A549 (cell line): ENCODE results near the gene PTPRK.

ENCODE experiments used
- BHLHE40 ChIP-seq: IDR thresholded peaks from 2 replicates; pipeline ENCODE4 v1.6.1; 2012; ENCODE audit warnings: low read depth, low read length, inconsistent platforms
- JUN ChIP-seq, 2 experiments: fragments of >200 bp; sonication (Bioruptor Twin); formaldehyde crosslinking; IDR thresholded peaks; 2 replicates in 1 of 2; 3 replicates in 1 of 2; pipeline ENCODE4 v1.6.1; 2016 to 2017
- KDM1A ChIP-seq: fragments of 200-600 bp; sonication (generic); IDR thresholded peaks from 2 replicates; pipeline ENCODE4 v1.6.1; 2016; ENCODE audit warnings: low read depth, mild to moderate bottlenecking
- NR3C1 ChIP-seq: fragments of >200 bp; sonication (Bioruptor Twin); formaldehyde crosslinking; IDR thresholded peaks from 3 replicates; pipeline ENCODE4 v1.6.1; 2017
- RAD21 ChIP-seq, 2 experiments: fragments of >200 bp in 1 of 2; sonication (Bioruptor Twin) in 1 of 2; formaldehyde crosslinking in 1 of 2; IDR thresholded peaks in 1 of 2; conservative IDR thresholded peaks in 1 of 2; 2 replicates in 1 of 2; 3 replicates in 1 of 2; pipeline ENCODE4 v1.6.1; 2012 to 2018; ENCODE audit warnings: inconsistent platforms in 1 of 2
- RFX5 ChIP-seq: fragments of 450-650 bp; IDR thresholded peaks from 2 replicates; pipeline ENCODE4 v1.7.1; 2014; ENCODE audit warnings: antibody characterized with exemption, mild to moderate bottlenecking, moderate library complexity
- SMC3 ChIP-seq: fragments of >200 bp; sonication (Bioruptor Twin); formaldehyde crosslinking; IDR thresholded peaks from 3 replicates; pipeline ENCODE4 v1.6.1; 2018; ENCODE audit warnings: inconsistent platforms
- TF ChIP-seq, protein P1 (sequence below): fragments of >200 bp; sonication (Bioruptor Twin); formaldehyde crosslinking; IDR thresholded peaks from 3 replicates; pipeline ENCODE4 v1.5.1; 2016
- TF ChIP-seq, protein P2 (sequence below): fragments of 200-600 bp; sonication (generic); IDR thresholded peaks from 2 replicates; pipeline ENCODE4 v1.6.1; 2016; ENCODE audit warnings: antibody characterized with exemption, mild to moderate bottlenecking, moderate library complexity

DNA sequence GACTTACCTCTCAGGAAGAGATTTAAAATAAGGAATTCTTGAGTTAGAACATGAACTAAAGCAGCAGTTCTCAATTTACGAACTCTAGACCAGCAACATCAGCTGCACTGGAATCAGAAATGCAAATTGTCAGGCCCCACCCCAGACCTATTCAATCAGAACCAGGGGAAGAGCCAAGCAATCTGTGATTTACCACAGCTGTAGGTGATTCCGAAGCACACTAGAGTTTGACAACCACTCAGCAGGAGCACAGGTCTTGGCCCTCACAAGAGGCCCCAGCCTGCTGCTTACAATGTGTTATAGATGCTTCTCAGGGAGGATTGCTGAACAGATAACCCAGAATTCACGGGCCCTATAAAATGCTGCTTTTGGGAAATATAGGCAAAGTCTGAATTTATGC is 279.2 kb downstream of the PTPRK start:
- TF ChIP-seq, protein P1, sequence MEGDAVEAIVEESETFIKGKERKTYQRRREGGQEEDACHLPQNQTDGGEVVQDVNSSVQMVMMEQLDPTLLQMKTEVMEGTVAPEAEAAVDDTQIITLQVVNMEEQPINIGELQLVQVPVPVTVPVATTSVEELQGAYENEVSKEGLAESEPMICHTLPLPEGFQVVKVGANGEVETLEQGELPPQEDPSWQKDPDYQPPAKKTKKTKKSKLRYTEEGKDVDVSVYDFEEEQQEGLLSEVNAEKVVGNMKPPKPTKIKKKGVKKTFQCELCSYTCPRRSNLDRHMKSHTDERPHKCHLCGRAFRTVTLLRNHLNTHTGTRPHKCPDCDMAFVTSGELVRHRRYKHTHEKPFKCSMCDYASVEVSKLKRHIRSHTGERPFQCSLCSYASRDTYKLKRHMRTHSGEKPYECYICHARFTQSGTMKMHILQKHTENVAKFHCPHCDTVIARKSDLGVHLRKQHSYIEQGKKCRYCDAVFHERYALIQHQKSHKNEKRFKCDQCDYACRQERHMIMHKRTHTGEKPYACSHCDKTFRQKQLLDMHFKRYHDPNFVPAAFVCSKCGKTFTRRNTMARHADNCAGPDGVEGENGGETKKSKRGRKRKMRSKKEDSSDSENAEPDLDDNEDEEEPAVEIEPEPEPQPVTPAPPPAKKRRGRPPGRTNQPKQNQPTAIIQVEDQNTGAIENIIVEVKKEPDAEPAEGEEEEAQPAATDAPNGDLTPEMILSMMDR: no peak
- TF ChIP-seq RFX5 (no peak), KDM1A (no peak), NR3C1 (no peak), RAD21 (conservative IDR thresholded peaks at IDR 0.05 in 1 of 2, IDR thresholded peaks at IDR 0.05 in 1 of 2) (no peak), JUN (IDR thresholded peaks at IDR 0.05) (no peak), SMC3 (no peak), BHLHE40 (no peak)
- TF ChIP-seq, protein P2, sequence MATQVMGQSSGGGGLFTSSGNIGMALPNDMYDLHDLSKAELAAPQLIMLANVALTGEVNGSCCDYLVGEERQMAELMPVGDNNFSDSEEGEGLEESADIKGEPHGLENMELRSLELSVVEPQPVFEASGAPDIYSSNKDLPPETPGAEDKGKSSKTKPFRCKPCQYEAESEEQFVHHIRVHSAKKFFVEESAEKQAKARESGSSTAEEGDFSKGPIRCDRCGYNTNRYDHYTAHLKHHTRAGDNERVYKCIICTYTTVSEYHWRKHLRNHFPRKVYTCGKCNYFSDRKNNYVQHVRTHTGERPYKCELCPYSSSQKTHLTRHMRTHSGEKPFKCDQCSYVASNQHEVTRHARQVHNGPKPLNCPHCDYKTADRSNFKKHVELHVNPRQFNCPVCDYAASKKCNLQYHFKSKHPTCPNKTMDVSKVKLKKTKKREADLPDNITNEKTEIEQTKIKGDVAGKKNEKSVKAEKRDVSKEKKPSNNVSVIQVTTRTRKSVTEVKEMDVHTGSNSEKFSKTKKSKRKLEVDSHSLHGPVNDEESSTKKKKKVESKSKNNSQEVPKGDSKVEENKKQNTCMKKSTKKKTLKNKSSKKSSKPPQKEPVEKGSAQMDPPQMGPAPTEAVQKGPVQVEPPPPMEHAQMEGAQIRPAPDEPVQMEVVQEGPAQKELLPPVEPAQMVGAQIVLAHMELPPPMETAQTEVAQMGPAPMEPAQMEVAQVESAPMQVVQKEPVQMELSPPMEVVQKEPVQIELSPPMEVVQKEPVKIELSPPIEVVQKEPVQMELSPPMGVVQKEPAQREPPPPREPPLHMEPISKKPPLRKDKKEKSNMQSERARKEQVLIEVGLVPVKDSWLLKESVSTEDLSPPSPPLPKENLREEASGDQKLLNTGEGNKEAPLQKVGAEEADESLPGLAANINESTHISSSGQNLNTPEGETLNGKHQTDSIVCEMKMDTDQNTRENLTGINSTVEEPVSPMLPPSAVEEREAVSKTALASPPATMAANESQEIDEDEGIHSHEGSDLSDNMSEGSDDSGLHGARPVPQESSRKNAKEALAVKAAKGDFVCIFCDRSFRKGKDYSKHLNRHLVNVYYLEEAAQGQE: no peak
